HL-60 (cell line): ENCODE data around the gene RASSF9.

Experiments
- DNase-seq, 2 experiments: peaks; one replicate each; pipeline ENCODE4 v3.0.0-alpha.2; 2010 to 2020; ENCODE audit warnings: low read depth in 1 of 2, low spot score in 1 of 2
- H3K27ac ChIP-seq: fragments of 250-450 bp; sonication (Bioruptor Pico); replicated peaks from 2 replicates; pipeline ENCODE4 v1.5.1; 2020; ENCODE audit warnings: mild to moderate bottlenecking, moderate library complexity
- H3K27me3 ChIP-seq: fragments of 250-450 bp; sonication (Bioruptor Pico); 2 replicates; pipeline ENCODE4 v1.5.1; 2021; ENCODE audit warnings: mild to moderate bottlenecking, moderate library complexity; ENCODE audit not compliant: insufficient read depth, poor library complexity, severe bottlenecking
- H3K4me3 ChIP-seq: replicated peaks from 2 replicates; pipeline ENCODE4 v1.5.1; 2011; ENCODE audit warnings: mild to moderate bottlenecking, control low read depth, low read length; ENCODE audit not compliant: insufficient read depth
- GABPA ChIP-seq: IDR thresholded peaks from 2 replicates; pipeline ENCODE4 v1.6.1; 2012; ENCODE audit warnings: low read depth
- POLR2AphosphoS5 ChIP-seq: IDR thresholded peaks from 2 replicates; pipeline ENCODE4 v1.6.1; 2012; ENCODE audit warnings: low read depth
- SPI1 ChIP-seq: IDR thresholded peaks from 2 replicates; pipeline ENCODE4 v1.6.1; 2012; ENCODE audit warnings: low read depth, mild to moderate bottlenecking, borderline replicate concordance
- TF ChIP-seq, protein P1 (sequence below): IDR thresholded peaks from 2 replicates; pipeline ENCODE4 v1.6.1; 2012; ENCODE audit warnings: low read depth; ENCODE audit not compliant: insufficient replicate concordance
- TF ChIP-seq, protein P2 (sequence below): IDR thresholded peaks from one replicate; pipeline ENCODE4 v1.5.1; 2011; ENCODE audit warnings: low read length, control low read depth, inconsistent platforms; ENCODE audit not compliant: insufficient read depth

Gene RASSF9

DNA sequence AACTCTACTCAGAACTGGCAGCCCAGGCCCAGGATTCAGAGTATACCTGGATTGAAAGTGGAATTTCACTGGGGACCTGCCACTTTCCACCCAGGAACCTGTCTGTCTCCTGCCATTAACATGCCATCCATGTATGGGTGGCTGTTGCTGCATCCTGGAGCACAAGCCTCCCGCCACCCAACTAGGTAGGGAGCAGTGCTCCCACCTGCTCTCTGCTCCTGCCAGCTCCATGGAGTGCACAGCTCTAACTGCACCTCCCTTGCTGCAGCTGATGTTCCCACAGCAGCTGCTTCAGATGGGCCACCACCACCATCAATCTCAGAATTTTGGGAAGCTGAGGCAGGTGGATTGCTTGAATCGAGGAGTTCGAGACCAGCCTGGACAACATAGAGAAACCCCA lies 20.8 kb upstream of the RASSF9 start:
- TF ChIP-seq, protein P1, sequence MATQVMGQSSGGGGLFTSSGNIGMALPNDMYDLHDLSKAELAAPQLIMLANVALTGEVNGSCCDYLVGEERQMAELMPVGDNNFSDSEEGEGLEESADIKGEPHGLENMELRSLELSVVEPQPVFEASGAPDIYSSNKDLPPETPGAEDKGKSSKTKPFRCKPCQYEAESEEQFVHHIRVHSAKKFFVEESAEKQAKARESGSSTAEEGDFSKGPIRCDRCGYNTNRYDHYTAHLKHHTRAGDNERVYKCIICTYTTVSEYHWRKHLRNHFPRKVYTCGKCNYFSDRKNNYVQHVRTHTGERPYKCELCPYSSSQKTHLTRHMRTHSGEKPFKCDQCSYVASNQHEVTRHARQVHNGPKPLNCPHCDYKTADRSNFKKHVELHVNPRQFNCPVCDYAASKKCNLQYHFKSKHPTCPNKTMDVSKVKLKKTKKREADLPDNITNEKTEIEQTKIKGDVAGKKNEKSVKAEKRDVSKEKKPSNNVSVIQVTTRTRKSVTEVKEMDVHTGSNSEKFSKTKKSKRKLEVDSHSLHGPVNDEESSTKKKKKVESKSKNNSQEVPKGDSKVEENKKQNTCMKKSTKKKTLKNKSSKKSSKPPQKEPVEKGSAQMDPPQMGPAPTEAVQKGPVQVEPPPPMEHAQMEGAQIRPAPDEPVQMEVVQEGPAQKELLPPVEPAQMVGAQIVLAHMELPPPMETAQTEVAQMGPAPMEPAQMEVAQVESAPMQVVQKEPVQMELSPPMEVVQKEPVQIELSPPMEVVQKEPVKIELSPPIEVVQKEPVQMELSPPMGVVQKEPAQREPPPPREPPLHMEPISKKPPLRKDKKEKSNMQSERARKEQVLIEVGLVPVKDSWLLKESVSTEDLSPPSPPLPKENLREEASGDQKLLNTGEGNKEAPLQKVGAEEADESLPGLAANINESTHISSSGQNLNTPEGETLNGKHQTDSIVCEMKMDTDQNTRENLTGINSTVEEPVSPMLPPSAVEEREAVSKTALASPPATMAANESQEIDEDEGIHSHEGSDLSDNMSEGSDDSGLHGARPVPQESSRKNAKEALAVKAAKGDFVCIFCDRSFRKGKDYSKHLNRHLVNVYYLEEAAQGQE, result no peak
- TF ChIP-seq SPI1 (no peak), POLR2AphosphoS5 (no peak), GABPA (no peak)
- TF ChIP-seq, protein P2, sequence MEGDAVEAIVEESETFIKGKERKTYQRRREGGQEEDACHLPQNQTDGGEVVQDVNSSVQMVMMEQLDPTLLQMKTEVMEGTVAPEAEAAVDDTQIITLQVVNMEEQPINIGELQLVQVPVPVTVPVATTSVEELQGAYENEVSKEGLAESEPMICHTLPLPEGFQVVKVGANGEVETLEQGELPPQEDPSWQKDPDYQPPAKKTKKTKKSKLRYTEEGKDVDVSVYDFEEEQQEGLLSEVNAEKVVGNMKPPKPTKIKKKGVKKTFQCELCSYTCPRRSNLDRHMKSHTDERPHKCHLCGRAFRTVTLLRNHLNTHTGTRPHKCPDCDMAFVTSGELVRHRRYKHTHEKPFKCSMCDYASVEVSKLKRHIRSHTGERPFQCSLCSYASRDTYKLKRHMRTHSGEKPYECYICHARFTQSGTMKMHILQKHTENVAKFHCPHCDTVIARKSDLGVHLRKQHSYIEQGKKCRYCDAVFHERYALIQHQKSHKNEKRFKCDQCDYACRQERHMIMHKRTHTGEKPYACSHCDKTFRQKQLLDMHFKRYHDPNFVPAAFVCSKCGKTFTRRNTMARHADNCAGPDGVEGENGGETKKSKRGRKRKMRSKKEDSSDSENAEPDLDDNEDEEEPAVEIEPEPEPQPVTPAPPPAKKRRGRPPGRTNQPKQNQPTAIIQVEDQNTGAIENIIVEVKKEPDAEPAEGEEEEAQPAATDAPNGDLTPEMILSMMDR, result no peak
- DNase-seq, result no peak
- Histone ChIP-seq H3K4me3 (no peak overlapping the region), H3K27ac (no peak overlapping the region), H3K27me3 (no peaks in the 10 kb centered on the region)

DNA sequence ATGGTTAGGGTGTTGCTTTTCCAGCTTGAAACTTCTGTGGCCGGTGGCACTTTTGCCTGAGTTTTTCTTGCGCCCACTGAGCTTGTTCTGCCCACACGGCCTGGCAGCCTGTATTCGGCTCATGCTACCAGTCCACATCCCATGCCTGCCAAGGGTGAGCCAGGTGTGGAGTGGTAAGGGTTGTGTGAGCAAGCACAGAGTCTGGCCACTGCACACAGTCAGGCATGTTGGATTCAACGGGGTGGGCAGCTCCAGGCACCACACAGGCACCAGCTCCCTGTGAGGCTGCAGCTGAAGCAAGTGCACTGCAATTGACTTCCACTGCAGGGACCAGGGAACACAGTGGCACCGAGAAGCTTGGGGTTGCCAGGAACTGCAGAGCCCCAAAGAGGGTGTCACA lies 19.1 kb upstream of the RASSF9 start:
- TF ChIP-seq, protein P2, result no peak
- TF ChIP-seq GABPA (no peak), POLR2AphosphoS5 (no peak), SPI1 (no peak)
- TF ChIP-seq, protein P1, result no peak
- Histone ChIP-seq H3K4me3 (no peak overlapping the region), H3K27me3 (no peaks in the 10 kb centered on the region), H3K27ac (no peak overlapping the region)
- DNase-seq, result no peak

DNA sequence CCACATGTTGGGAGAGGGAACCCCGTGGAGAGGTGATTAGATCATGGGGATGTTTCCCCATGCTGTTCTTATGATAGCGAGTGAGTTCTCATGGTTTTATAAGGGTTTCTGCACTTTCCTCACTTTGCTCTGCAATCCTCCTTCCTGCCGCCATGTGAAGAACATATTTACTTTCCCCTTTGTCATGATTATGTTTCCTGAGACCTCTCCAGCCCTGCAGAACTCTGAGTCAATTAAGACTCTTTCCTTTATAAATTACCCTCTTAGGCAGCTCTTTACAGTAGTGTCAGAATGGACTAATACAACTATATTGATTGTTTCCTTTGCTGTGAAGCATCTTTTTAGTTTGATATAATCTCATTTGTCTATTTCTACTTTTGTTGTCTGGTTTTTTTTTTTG lies 13.1 kb upstream of the RASSF9 start:
- TF ChIP-seq, protein P2, result no peak
- TF ChIP-seq GABPA, result no peak
- TF ChIP-seq POLR2AphosphoS5, result no peak
- no peak for TF ChIP-seq SPI1
- TF ChIP-seq, protein P1, result no peak
- Histone ChIP-seq H3K27me3 (no peaks in the 10 kb centered on the region), H3K27ac (no peak overlapping the region), H3K4me3 (no peak overlapping the region)
- no peak for DNase-seq
